ENCODE results near the gene MPLKIP.
"Not testable (repeated sequence)": the region's sequence is repeated elsewhere in the genome, so short reads cannot be mapped to it uniquely, and the experiment has no call there.

MPLKIP gene

DNA sequence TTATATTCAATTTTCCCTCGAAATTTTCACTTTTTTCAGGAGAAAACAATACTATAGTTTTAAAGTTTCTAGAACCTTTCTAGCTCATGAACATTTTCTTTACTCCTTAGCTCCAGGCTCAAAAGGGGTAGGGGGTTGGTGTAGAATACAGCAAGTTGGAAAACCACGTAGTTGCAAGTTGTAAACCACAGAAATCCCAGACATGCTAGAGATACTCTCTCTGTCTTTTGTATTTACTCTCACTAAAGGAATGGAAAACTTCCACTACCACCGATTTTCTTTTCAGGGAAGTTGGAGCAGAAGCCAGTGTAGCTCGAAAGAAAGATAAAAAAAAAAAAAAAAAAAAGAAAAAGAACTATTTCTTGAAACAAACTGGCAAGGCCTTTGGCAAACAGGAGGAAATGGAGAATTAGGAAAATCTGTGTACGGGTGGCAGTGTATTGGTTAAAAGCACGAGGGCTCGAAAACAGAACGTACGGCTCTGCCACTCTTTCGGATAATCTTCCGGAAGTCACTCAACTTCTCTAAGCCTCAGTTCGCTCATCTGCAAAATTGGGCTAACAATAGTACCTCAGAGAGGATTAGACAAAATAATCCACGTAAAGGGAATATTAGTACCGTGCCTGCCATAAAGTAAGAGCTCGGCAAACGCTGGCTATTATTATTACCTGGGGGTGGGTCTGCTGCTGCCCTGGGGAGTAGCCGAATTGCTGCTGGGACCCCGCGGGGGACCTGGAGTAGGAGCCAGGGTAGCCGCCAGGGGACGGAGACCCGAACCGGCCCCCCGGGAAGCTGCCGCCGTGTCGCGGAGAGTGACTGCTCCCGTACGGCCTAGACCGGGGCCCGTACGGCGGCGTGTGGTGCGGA, 628 bp downstream of the MPLKIP start:
- no peak for DNase-seq (ENCODE audit: low spot score)

GRCh38 chr7:40122940-40123254, 11.5 kb downstream of the MPLKIP start:
- no peak for DNase-seq (ENCODE audit: low spot score)

- not testable (repeated sequence) for DNase-seq (ENCODE audit: low spot score)
Measured at GRCh38 chr7:40122100-40122939, 12.1 kb downstream of the MPLKIP start.

- no peak for DNase-seq (ENCODE audit: low spot score)
Measured at GRCh38 chr7:40120020-40120419, 14.4 kb downstream of the MPLKIP start.

GRCh38 chr7:40118201-40118600, 16.2 kb downstream of the MPLKIP start:
- not testable (repeated sequence) for DNase-seq (ENCODE audit: low spot score)

DNA sequence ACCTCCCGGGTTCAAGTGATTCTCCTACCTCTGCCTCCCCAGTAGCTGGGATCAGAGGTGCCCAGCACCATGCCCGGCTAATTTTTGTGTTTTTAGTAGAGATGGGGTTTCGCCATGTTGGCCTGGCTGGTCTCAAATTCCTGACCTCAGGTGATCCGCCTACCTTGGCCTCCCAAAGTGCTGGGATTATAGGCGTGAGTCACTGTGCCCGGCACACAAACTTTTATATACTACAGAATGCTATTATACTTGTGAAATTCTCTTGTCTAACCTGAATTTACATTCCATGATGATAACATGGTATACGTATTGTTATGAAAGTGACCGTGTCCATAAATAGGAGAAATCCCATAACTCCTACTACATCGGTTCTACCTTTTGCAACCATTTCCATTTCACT, 17.2 kb downstream of the MPLKIP start:
- not testable (repeated sequence) for DNase-seq (ENCODE audit: low spot score)

GRCh38 chr7:40115936-40116335, 18.5 kb downstream of the MPLKIP start:
- no peak for DNase-seq (ENCODE audit: low spot score)

DNA sequence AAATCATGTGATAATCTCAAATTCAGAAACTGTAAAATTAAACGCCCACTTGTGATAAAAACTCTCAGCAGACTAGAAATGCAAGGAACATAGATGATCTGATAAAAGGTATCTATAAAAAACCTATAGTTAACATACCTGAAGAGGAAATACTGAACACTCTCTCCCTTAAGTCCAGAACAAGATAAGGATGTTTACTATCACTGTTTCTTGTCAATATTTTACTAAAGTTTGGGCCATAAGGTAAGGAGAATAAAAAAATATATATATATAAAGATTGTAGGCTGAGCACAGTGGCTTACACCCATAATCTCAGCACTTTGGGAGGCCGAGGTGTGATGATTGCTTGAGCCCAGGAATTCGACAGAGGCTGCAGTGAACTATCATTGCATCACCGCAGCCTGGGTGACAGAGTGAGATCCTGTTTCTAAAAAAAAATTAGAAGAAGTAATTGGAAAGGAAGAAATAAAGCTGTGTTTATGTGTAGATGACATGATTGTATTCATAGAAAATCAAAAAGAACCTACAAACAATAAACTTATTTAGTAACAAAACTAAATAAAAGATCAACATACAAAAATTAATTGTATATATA, 28.4 kb downstream of the MPLKIP start:
- DNase-seq (ENCODE audit: low spot score), result no peak

DNA sequence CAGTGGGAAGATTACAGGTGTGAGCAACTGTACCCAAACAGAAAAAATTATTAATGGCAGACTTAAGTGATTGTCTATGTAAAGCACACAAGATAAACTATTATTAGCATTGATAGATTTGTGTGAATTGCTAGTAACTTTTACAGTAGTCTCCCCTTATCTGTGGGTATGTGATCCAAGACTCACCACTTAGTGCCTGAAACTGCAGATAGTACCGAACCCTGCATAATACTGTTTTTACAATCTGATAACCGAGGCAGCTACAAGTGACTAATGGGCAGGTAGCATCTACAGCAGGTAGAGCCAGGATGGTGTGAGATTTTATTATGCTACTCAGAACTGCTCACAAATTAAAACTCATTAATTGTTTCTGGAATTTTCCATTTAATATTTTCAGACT, 31.5 kb downstream of the MPLKIP start:
- DNase-seq (ENCODE audit: low spot score), result no peak

DNA sequence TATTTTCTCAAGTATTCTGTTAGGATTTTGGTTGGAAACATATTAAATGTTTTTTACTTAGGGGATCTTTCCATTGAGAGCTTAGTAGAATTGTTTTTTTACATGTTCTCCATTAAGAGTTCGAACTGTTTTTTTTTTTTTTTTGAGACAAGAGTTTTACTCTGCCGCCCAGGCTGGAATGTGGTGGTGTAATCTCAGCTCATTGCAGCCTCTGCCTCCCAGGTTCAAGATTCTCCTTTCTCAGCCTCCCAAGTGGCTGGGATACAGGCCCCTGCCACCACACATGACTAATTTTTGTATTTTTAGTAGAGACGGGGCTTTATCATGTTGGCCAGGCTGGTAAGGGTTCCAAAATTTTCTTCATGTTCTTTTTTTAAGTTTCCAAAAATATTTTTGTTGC, 33.2 kb downstream of the MPLKIP start:
- no peak for DNase-seq (ENCODE audit: low spot score)

DNA sequence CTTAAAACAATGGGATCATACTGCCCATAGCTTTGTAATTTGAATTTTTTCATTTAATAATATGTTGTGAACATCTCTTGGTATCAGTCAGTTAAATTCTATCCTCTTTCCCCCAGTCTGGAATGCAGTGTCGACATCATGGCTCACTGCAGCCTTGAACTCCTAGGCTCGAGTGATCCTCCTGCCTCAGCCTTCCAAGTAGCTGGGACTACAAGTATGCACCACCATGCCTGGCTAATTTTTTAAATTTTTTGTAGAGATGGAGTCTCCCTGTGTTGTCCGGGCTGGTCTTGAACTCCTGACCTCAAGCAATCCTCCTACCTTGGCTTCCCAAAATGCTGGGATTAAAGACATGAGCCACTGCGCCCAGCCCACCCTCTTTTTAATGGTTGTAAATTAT, 34.6 kb downstream of the MPLKIP start:
- DNase-seq (ENCODE audit: low spot score), result no peak

DNA sequence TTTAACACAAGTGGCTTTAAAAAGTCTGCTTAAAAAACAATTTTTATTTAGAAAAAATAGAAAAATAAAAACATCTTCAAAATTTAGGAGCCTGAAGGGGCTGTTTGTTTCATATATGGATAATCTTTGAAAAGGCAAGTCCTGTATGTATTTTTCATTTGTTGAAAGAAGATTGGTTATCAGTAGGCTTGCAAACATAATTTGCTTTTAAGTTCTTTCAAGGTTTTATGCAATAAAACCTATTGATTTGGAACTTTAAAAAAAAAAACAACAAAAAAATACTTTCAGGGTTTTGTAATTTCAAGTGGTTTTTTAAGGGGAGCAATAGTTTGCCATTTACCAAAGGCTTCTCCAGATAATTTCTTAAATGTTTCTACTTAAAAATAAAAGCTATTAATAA, 35.6 kb downstream of the MPLKIP start:
- no peak for DNase-seq (ENCODE audit: low spot score)

DNA sequence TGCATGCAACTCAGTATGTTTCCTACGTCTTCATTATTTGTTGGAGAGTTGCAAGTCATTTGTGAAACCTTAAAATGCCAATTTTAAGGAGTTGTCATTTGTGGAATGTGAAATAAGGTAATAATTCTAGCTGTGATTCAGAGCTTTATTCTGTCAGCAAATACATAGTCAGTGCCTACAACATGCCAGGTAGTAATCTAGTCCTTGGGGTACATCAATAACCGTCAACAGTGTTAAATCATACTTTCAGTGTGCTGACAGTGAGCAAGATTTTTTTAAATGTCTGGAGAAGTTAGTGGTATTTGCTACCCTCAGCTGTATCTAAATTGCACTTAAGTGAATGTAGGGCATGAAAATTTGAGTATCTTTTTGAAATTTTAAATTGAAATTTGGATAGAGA, 36.7 kb downstream of the MPLKIP start:
- no peak for DNase-seq (ENCODE audit: low spot score)

DNA sequence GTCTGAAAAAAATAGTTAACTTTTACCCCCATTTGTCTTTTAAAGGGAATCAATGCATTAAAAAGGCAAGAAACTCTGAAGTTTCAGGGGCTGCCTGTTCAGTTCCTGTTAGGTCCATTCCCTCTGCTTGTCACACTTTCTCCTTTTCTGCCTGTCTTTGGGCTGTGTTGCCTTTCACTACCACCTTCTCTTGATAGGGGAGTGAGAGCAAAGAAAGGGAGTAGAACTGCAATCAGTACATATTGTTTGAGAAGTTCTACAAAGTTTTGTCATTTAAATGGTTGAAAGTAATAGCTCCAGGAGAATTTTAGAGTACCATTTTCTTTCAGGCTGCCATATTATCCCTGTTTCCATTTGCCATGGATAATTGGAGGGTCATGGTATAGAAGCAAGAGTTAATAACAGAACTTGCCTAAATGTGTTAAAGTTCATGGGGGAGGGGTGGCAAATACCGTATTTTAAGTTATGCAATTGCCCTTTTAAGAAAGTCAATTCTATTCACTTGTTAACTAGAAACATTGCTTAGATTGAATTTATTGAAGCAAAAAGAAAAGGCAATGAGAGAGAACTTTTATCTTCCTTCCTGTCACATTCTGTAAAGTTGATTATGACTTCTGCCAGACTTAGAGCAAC, 38.6 kb downstream of the MPLKIP start:
- DNase-seq (ENCODE audit: low spot score), result no peak

GRCh38 chr7:40095230-40095629, 39.2 kb downstream of the MPLKIP start:
- DNase-seq (ENCODE audit: low spot score), result no peak

GRCh38 chr7:40093631-40094350, 40.6 kb downstream of the MPLKIP start:
- no peak for DNase-seq (ENCODE audit: low spot score)

DNA sequence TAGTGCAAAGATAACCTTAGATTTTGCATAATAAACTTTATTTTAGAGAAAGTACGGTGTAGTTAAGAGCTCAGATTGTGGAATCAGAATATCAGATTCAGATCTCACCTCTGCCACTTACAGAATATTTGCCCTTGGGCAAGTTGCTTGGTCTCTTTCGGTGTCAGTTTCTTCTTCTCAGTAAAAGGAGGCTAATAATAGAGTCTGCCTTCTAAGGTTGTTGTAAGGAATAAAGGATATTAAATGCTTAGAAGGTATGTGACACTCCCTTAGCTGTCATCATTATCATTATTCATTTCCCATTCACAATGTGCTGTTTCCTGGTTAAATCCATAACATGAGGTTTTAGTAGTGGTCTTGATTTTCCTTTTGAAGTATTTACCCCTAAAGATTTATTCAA, 42.2 kb downstream of the MPLKIP start:
- no peak for DNase-seq (ENCODE audit: low spot score)

GRCh38 chr7:40077849-40078248, 56.6 kb downstream of the MPLKIP start:
- DNase-seq (ENCODE audit: low spot score), result peak; percentile 19
